Measurements from ENCODE around the gene MARK4. TPM values are rescaled to one million over a fixed set of nuclear protein-coding genes. Genes with fewer than 3 reads are reported as not detected.
A peak's percentile ranks its signal among the peaks of the same experiment; 100 is the strongest.

Gene MARK4
- total and polyA plus RNA-seq, 12 donors, result 13.8 to 45.3 (median 32.0) TPM

DNA sequence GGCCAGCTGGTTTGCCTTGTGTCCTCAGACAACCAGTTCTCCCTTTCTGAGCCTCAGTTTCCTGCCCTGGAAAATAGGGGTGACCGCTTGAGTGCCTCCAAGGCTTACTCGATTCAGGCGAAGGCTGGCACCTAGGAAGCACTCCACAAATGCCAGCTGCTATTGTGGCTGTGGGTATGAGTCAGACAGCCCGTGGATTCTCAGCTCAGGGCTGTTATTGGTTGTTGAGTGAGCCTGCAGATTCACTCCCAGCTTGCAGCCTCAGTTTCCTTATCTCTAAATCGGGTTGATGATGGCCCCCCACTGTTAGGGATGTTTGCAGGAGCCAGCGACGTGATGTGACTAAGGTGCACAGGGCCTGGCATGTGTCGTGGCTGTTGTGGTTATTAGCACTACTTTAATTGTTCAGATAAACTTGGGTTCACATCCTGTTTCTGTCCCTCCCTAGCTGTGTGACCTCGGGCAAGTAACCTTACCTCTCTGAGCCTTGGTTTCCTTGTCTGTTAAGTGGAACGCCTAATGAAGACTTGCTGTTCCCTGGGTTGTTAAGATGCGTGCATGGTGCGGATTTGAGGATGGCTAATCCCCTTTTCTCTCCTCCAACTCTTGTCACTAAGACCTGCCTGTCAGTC, 2.4 kb downstream of the MARK4 start:
- intact Hi-C loops (cut with DNase I), result loop anchor here in 5 of 10 donors (5.0 to 10.0 kb wide), 3 partner anchors 71 to 81 kb away; partner anchors contain the start of gene CKM (in 1 of the 5)
- TF ChIP-seq, protein P1, sequence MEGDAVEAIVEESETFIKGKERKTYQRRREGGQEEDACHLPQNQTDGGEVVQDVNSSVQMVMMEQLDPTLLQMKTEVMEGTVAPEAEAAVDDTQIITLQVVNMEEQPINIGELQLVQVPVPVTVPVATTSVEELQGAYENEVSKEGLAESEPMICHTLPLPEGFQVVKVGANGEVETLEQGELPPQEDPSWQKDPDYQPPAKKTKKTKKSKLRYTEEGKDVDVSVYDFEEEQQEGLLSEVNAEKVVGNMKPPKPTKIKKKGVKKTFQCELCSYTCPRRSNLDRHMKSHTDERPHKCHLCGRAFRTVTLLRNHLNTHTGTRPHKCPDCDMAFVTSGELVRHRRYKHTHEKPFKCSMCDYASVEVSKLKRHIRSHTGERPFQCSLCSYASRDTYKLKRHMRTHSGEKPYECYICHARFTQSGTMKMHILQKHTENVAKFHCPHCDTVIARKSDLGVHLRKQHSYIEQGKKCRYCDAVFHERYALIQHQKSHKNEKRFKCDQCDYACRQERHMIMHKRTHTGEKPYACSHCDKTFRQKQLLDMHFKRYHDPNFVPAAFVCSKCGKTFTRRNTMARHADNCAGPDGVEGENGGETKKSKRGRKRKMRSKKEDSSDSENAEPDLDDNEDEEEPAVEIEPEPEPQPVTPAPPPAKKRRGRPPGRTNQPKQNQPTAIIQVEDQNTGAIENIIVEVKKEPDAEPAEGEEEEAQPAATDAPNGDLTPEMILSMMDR (IDR thresholded peaks at IDR 0.05), result no peak
- ATAC-seq (no peak), DNase-seq (no peak)
- Histone ChIP-seq H3K36me3 (no peaks in the 10 kb centered on the region), H3K27ac (no peak overlapping the region), H3K9me3 (no peaks in the 10 kb centered on the region), H3K4me1 (peaks cover 11 to 44% (median 36%) of the 10 kb centered on the region in 9 donors), H3K27me3 (no peaks in the 10 kb centered on the region), H3K4me3 (peak overlapping the region in 1 of 10 donors; percentile 4)
- WGBS, 2 donors, result 74 to 75% methylated on average over 12 of the region's 12 CpGs

DNA sequence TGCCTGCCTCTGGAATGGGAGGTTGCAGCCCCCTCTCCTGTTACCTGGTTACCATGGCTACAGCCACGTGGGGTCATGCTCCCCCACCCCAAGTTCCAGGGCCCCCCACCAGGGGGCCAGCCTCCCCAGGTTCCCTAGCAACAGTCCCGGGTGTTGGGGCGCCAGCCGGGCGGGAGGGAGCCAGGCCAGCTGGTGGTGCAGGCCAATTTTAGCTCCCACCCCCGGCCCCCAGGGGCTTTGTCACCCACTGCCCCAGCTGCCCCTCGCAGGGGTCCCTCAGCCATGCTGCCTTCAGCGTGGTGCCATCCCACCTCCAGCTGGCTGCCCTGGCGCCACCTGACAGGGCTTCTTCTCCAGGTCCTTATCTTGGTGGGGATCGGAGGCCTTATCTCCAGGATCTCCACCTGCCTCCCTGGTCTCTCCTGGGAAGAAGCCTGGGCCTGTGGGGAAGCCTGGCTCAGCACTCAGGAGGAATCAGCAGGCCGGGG, 3.0 kb downstream of the MARK4 start:
- Histone ChIP-seq H3K36me3 (peaks cover 0 to 3% (median 0%) of the 10 kb centered on the region in 9 donors), H3K9me3 (no peaks in the 10 kb centered on the region), H3K27me3 (no peaks in the 10 kb centered on the region), H3K4me1 (peaks cover 11 to 40% (median 36%) of the 10 kb centered on the region in 9 donors), H3K4me3 (peak overlapping the region in 1 of 10 donors; percentile 4), H3K27ac (no peak overlapping the region)
- intact Hi-C loops (cut with DNase I), result loop anchor here in 5 of 10 donors (5.0 to 10.0 kb wide), 3 partner anchors 71 to 81 kb away; partner anchors contain the start of gene CKM (in 1 of the 5)
- TF ChIP-seq, protein P1 (IDR thresholded peaks at IDR 0.05), result peak in 6 of 9 donors; percentile 3 to 21 (median 18)
- DNase-seq (no peak), ATAC-seq (no peak)
- 60 to 65% methylated on average over 11 of the region's 11 CpGs for WGBS, 2 donors

DNA sequence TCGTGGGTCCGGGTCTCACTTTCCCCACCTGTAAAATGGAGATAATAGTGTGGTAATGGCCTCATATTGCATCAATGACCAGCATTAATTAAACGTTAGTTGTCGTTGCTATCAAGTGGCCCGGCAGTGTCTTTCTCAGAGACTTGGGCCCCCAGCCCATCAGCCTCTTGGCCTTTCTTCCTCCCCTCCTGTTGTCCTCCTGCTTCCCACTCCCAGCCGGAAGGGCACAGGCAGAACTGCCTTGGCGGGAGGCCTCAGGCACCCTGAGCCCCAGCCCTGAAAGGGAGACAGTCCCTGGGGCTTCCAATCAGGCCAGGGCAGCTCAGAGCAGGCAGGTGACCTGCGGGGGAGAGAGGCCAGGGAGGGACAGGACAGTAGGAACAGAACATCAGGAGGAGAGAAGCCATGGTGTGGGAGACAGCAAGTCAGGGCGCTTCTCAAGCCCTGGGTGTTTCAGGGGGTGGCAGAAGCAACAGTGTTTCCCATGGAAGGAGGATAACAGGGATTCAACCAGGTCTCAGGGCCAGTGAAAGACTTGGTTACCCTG, 4.6 kb downstream of the MARK4 start:
- Histone ChIP-seq H3K4me1 (peaks cover 11 to 33% (median 28%) of the 10 kb centered on the region in 9 donors), H3K27me3 (no peaks in the 10 kb centered on the region), H3K4me3 (no peak overlapping the region), H3K27ac (no peak overlapping the region), H3K9me3 (no peaks in the 10 kb centered on the region), H3K36me3 (peaks cover 0 to 19% (median 0%) of the 10 kb centered on the region in 9 donors)
- ATAC-seq, result no peak
- 81 to 84% methylated on average over 9 of the region's 9 CpGs for WGBS, 2 donors
- intact Hi-C loops (cut with DNase I), result loop anchor here in 4 of 10 donors (5.0 to 10.0 kb wide), 3 partner anchors 69 to 82 kb away; partner anchors contain the start of gene CKM (in 1 of the 4)
- TF ChIP-seq, protein P1 (IDR thresholded peaks at IDR 0.05), result no peak
- DNase-seq, result no peak

DNA sequence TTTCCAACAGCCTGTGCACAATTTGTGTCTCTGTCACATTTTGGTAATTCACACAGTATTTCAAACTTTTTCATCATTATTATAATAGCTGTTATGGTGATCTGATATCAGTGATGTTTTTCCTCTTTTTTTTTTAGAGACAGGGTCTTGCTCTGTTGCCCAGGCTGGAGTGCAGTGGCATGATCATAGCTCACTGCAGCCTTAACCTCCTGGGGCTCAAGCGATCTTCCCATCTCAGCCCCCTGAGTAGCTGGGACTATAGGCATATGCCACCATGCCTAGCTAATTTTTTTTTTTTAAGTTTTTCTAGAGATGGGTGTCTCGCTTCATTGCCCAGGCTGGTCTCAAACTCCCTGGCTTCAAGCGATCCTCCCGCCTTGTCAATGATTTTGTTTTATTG, 5.8 kb downstream of the MARK4 start:
- Histone ChIP-seq H3K9me3 (no peaks in the 10 kb centered on the region), H3K4me1 (peaks cover 11 to 32% (median 26%) of the 10 kb centered on the region in 9 donors), H3K36me3 (peaks cover 0 to 22% (median 0%) of the 10 kb centered on the region in 9 donors), H3K27ac (no peak overlapping the region), H3K27me3 (no peaks in the 10 kb centered on the region), H3K4me3 (no peak overlapping the region)
- TF ChIP-seq, protein P1 (IDR thresholded peaks at IDR 0.05), result no peak
- ATAC-seq (no peak), DNase-seq (no peak)
- intact Hi-C loops (cut with DNase I), result loop anchor here in 4 of 10 donors (5.0 to 10.0 kb wide), 3 partner anchors 68 to 80 kb away; partner anchors contain the start of gene CKM (in 1 of the 4)
- 97% methylated on average over 4 of the region's 4 CpGs for WGBS, 2 donors
